Activated CD4-positive, alpha-beta T cell treated with anti-CD3 and anti-CD28 coated beads for 1 hour (primary cell): ENCODE results near the gene TLK1.
A peak's percentile ranks its signal among the peaks of the same experiment; 100 is the strongest.

Experiments used
- DNase-seq: peaks from one replicate; pipeline ENCODE4 v3.0.0-alpha.2; 2020

TLK1 gene

DNA sequence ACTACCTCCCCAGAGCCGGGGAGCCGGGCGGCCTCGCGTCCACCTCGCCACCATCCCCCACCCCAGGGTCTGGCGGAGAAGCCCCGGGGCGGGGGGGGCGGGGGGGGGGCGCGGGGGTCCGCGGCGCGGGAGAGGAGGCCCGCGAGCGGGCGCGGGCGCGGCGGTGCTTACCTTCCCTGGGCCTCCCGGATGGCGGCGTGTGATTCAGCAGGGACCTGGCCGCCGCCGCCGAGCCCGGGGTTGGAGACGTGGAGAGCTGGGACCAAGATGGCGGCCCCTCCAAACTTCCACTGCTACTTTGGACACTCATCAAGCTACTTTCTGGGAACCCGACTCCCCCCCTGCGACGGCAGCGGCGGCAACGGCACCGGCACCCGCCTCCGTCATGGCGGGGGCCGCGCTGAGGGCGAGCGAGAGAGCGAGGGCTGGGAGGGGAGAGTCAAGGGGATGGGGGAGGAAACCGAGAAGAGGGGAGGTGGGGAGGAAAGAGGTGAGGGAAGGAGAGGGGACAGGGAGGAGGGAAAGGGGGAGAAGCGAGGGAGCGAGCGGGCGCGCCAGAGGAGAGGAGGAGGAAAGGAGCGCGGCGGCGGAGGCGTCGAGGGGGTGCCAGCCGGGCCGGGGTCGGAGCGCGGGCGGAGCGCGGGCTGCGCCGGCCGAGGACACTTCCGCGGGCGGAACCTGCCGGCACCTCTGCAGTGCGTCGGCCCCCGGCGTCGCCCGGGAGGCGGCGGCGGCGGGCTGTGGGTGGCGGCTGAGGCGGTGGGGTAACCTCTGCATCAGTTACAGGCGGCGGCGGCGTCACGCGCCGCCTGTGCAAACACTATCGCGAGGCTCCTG, at the start of gene TLK1:
TSS of gene TLK1 (minus strand) at position 775 of the 837 bp plus-strand sequence. CDS start at position 310, 465 bp downstream.
- DNase-seq = peak; percentile 66

DNA sequence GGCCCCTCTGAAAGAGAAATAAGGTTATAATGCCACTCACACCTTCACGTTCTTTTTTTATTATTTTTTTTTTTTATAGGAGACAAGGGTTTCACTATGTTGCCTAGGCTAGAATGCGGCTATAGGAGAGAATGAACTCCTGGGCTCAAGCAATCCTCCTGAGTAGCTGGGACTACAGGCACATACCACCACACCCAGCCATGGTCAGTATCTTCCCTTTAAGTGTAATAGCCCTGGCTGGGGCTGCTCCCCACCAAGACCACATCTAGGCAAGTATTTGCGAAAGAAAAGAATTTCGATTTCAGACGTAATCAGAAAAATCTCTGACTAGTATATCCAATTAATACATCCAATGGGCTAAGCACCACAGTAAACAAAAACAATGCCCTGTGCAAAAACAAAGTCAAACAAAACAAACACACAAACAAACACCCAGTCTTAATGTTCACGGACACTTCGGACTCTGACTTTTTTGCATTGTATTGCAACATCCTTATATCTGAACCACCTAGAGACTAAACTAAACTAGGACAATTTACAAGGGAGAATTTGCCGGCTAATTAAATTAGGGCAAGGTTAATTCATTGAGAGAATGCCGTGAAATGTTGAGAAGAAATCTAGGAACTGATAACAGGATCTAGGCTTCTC, 49.6 kb upstream of the TLK1 start:
- no peak for DNase-seq

DNA sequence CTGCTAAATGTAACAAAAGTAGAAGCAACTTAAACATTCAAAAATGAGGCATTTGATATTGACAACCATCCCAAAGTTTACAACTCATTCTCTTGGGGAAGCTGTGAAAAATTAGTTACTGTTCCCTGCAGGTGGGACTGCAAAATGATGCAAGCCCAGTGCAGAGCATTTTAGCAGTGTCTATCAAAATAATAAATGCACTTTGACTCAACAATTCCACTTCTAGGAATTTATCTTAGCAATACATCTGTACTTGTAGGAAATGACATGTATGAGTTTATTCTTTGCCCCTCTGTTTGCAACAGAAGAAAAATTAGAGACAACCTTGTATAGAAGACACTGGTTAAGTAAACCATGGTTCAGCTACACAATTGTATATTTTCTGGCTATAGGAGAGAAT, 48.0 kb upstream of the TLK1 start:
- DNase-seq = no peak

DNA sequence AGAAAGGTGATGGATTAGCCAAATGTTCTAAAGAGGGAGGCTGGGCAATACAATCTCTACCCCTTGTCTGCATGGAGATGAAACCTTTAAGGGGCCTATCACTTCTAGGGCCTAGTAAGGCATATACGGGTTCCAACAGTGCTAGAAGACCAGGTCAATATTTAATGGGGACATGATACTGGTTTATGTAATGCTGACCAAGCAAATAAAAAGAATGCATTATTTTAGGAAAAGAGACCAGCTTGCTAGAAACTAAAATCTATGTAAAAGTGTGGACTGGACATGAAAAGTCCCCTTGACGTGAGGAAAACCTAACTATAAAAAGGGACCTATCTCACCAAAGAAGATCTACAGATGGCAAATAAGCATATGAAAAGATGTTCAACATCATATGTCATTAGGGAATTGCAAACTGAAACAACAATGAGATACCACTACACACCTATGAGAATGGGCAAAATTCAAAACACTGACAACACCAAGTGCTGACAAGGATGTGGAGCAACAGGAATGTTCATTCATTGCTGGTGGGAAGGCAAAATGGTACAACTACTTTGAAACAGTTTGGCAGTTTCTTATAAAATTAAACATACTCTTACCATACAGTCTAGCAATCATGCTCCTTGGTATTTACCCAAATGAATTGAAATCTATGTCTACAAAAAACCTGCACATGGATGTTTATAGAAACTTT, 45.9 kb upstream of the TLK1 start:
- no peak for DNase-seq

DNA sequence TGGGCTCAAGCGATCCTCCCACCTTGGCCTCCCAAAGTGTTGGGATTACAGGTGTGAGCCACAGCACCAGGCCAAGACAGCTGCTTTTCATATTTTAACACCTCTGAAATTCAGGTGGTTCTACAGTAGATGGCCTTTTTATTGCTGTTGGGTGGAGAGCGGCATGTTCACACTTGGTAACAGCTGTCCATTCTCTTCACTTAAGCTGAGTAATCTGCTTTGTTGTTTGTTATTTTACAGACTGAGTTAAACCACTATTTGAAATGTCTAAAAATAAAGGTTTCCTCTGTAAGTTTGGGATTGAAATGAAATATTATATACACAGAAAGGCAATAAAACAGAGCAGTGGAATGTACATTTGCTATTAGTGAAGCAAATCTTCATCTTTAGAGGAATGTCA, 44.9 kb upstream of the TLK1 start:
- DNase-seq = no peak

DNA sequence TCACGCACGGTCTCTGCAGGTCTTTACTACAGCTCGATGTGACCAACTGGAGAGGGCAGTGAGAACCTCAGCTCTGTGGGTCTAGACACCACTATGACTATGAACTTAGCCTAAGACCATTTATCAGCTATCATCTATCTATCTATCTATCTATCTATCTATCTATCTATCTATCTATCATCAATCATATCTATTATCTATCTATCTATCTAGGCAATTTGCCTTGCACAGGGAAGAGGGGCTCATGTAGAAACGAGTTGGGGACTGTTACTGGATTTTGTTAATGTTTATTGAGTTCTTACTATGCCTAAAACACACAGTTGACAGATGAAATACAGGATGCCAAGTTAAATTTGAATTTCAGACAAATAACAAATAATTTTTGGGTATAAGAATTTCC, 41.1 kb upstream of the TLK1 start:
- DNase-seq = no peak

DNA sequence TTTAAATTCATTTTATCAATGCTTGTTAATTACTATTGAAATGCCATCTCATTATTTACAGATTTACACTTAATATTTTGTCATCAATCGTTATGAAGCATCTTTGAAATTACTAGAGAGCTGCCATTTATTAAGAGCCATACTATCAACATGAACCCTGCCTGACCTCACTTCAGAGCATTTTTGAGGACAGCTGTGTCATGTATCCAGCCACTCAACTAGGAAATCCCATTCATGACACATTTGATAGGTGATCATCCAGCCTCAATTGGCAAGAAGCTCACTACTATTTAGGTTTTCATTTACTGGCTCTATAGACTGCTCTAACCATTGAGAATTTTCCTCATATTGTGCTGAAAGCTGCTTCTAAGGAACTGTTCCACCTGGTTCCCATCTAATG, 40.6 kb upstream of the TLK1 start:
- no peak for DNase-seq

DNA sequence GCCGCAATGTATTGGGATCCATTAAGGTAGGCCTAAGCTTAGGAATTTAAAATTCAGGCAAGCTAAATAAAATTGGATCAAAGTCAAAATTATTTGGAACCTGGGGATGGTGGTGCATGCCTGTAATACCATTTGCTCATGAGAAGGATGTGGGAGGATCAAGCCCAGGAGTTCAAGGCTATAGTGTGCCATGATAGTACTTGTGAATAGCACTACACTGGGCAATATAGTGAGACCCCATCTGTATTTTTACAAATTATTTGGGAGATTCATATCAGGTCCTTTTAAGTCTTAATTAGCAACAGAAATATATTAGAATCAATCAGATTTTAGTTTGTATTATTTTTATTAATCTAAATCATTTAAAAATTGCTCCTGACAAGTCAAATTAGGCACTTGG, 39.8 kb upstream of the TLK1 start:
- DNase-seq = no peak

DNA sequence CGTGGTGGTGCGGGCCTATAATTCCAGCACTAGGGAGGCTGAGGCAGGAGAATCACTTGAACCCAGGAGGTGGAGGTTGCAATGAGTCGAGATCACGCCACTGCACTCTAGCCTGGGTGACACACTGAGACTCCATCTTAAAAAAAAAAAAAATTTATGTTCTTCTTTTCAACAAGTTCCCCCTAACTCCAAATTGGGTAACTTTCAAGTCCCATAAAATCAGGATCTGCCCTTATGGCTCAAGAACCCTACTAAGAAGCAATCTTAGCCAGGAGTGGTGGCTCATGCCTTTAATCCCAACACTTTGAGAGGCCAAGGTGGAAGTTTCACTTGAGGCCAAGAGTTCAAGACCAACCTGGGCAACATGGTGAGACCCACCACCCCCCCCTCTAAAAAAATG, 30.3 kb upstream of the TLK1 start:
- DNase-seq = no peak

DNA sequence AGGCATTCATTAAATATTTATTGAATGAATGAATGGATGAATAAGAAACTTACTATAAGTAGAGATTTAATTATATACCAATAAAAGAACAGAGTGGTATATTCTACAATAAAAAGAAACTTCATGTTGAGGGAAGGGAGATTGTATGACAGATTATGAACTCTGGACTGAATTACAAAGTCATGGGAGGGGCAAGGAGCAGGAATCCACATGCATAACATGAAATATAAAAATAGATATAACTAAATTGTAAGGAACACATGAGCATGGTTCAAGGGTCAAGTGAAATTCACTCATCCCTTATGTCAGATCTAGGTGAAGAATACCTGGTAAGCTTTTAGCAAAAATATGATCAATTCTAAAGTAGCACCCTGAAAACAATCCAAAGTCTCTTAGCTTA, 27.1 kb upstream of the TLK1 start:
- no peak for DNase-seq

DNA sequence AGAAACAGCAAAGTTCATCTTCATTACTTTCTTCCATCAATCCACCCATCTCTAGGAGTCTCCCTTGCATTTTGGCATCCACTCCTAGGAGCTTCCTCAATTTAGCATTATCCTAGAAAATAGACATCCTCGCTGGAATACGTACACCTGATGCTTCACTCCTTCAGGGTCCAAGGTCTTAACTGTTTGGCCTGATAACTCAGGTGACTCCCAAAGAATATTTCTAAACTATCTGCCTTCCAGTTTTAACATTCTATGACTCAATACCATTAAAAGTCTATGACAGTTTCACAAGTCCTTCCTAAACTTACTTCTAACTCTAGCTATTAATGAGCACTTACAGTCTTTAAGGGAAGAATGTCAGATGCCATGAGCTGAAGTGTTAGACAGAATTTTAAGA, 26.5 kb upstream of the TLK1 start:
- no peak for DNase-seq

DNA sequence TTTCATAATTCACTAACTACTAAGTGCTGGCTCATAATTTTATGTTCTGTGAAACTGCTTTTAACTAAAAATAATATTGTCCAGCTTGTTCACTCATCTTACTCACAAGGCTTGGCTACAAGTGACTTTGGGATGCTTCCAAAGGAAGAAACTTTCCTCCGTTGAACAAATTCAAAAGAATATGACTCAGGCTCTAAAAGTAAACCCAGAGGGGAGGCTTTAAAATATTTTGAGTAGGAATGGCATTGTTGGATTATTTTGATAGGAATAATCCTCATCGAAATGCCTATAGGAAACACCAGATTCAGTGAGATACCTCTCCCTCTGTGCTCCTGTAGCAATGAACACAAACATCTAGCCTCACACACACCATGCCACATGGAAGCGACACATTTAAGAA, 25.2 kb upstream of the TLK1 start:
- no peak for DNase-seq

DNA sequence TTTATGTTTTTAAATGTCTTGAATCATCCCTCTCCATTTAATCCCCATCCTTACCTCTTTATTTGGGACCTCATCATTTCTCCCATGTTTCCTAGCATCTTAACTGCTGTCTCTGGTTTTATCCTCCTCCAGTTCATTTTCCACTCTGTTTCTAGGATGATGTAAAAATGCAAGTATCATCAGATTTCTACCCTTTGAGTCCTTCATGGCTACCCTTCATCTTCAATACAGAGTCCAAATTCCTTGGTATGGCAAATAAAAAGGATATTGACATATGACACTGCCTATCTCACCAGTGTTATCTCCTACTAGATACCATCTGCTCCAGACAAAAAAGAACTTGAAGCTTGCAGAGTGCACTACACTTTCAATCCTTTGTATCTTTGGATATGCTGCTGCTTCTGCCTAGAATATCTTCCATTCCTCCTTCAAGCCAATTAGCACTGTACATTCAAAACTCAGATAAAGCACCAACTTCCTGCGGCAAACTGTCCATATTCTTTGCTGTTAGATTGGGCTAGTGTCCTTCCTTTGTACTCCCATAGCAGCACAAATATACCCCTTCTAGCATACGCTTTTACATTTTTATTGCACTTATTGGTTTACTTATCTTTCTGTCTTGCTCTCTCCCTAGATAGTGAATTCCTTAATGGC, 24.6 kb upstream of the TLK1 start:
- DNase-seq = no peak

DNA sequence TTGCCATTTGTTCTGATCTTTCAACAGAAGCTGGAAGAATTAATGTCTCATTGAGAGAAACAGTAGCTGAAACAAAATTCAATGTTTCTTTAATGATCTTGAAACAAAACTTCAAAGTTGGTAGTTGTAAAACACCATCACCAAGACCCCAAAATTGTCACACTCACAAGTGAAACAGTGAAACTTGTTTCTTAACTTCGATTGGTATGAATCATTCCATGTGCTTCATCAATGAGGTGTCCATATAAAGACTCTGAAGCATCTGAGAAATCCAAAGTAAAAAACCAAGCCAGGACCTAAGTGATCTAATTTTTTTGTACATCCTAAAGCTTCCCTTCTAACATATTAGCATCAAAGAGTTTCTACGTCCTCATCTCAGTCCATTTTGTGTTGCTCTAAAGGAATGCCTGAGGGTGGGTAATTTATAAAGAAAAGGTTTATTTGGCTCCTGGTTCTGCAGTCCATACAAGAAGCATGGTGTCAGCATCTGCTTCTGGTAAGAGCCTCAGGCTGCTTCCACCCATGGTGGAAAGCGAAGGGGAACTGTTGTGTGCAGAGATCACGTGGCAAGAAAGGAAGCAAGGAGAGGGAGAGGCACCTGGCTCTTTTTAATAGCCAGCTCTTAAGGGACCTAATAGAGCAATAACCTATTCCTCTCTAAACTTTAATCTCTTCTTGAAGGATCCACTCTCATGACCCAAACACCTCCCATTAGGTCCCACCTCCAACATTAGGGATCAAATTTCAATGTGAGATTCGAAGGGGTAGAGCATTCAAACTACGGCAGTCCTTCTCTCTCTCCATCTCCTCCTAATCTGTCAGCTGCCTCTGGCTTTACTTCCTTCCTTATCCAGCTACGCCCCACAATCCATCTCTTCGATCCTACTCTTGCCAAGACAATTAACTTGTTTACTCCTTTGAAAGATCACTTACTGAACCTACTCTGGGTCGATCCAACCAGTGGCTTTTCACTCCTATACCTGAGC, 20.7 kb upstream of the TLK1 start:
- no peak for DNase-seq

DNA sequence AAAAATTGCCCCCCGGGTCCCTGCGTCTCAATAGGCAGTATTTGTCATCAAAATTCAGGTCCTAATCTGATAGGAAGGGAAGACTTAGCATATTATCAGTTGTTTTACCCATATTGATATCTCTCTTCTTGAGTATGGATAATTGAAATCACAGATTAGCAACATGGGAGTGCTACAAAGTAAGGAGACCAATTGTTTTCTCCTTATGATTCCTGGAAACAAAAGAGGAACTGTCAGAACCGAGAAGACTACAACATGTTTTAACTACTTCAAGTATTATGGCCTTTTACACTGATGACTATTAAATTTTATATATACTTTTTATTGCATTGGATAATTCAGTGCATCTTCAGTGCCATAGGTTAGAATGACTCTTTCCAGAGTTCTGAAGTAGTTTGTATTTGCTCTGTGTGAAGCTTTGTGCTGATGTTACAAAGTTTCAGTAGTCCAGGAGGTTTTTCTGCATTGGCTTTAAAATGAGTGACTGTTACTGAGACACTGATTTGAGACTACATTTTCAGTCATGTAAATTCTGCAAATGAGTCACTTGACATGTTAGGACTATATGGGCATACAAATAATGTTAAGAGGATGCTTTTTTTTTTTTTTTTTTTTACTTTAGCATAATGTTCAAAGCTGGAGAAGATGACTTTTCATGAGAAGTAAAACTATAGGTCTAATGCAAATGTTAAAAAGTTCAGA, 19.7 kb upstream of the TLK1 start:
- no peak for DNase-seq

DNA sequence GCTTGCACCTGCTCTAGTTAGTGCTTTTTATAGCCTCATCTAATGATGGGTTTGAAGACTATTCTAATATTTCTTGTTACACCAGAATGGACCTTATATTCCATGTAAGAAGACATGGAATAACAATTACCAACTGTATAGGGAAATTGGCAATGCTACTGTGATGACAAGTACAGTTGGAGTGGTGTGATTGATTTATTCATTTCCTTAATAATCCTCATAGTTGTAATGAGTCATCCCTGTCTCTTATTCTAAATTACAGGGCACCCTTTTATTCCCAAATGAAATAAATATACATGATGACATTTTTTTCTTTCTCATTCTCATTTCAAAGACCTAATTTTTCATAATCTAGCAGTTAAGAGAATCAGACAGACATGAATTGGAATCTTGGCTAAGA, 18.3 kb upstream of the TLK1 start:
- DNase-seq = no peak

DNA sequence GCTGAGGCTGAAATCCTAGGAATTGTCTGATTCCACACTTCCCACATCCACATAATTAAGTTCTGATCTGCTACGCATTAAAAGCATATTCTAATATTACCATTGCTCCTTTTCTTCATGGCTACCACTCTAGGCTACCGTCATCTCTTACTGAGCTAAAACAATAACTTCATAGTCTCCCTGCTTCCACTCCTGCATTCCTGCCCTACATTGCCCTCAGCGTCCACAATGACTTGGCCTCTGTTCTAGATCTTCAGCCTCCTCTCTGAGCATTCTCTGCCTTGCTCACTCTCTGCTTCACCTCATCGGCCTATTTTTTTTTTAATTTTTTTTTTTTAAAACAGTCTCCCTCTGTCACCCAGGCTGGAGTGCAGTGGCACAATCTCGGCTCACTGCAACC, 15.8 kb upstream of the TLK1 start:
- DNase-seq = no peak

DNA sequence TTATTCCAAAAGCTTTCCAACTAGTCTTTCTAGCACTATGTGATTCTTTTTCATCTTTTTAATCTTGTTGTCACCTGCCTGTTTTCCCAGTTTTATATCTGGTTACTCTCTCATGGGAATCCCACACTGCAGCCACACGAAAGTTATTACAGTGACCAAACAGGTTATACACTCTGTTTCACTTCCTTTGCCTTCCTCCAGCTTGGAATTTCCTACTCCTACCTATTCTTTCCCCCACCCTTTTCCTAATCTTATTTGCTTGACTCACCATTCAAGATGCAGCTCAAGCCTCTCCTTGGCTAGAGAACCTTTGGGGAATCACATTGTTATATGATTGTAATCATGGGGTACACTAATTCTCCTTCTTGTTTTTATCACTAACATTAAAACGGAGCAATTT, 13.4 kb upstream of the TLK1 start:
- DNase-seq = no peak

DNA sequence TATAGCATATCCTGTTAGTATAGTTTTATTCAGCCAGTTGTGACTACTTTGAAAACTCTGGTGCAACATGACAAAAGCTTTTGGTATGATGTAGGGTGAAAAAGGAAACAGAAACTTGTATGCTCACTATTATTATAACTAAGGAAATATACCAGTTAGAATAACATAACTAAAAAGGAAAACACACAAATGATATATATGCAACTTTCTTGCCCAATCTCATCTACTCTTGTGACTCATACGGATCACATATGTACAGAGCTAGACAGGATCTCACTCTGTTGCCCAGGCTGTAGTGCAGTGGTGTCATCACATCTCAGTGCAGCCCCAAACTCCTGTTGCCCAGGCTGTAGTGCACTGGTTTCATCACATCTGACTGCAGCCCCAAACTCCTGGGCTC, 12.4 kb upstream of the TLK1 start:
- no peak for DNase-seq

DNA sequence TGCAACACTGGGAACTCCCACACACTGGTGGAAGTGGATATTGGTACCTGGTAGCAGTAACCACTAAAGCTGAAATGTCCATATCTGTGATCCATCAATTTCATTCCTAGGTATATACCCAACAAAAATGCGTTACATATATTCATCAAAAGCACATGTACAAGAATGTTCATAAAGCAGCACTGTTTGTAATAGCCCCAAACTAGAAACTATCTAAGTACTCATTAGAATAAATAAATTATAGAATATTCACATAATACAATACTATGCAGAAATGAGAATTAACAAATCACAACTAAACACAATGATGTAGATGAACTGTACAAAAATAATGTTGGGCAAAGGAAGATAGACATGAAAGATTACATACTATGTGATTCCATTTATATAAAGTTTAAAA, 11.1 kb upstream of the TLK1 start:
- no peak for DNase-seq

DNA sequence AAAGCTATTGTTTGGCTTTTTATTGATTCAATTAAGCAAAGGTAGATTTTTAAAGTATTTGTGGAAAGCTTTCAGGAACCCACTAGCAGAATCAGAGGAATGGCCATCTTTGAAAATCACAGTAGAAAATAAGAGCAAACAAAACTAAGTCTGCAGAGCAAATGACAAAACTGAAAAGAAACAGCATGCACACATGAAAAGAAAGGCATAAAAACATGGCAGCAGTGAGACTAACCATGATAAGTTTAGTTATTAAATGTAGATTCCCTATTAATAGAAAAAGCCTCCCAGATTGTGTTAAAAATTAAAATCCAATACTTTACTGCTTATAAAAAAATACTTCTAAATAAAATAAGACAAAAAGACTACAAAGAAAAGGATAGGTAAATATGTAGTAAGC, 9.1 kb upstream of the TLK1 start:
- no peak for DNase-seq

DNA sequence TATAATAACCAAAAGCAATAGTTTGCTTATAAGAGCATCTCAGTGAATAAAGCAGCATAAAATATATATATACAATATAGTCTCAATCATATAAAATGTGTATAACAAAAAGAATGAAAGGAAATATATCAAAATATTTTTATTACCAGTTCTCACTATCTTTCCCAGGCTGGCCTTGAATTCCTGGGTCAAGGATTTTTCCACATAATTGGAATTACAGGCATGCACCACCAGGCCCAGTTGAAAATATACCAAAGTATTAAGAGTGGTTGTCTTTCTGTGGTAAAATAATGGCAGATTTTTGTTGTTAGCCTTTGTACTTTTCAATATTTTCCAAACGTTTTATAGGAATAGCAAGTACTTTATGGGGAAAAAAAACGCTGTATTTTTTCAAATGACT, 8.6 kb upstream of the TLK1 start:
- no peak for DNase-seq
